Fibroblast of lung (primary cell): ENCODE measurements around the gene FADS2. TPM values are rescaled to one million over a fixed set of nuclear protein-coding genes. Genes with fewer than 3 reads are reported as not detected.

Experiments
- DNase-seq, 2 donors: peaks; one replicate each; pipeline versions ENCODE4 v3.0.0 to v3.0.0-alpha.2; 2010; ENCODE audit warnings: low read depth in 2 of 2
- H2AFZ ChIP-seq: 2 replicates; pipeline ENCODE4 v1.5.1; 2012; ENCODE audit warnings: low read length, control low read depth, inconsistent platforms
- H3K27ac ChIP-seq: 2 replicates; pipeline ENCODE4 v1.5.1; 2011; ENCODE audit warnings: low read length, control low read depth; ENCODE audit not compliant: insufficient read depth
- H3K27me3 ChIP-seq: 2 replicates; pipeline ENCODE4 v1.5.1; 2011; ENCODE audit warnings: mild to moderate bottlenecking, low read length; ENCODE audit not compliant: control insufficient read depth, insufficient read depth
- H3K36me3 ChIP-seq: 2 replicates; pipeline ENCODE4 v1.5.1; 2011; ENCODE audit warnings: low read length; ENCODE audit not compliant: control insufficient read depth, insufficient read depth
- H3K4me1 ChIP-seq: 2 replicates; pipeline ENCODE4 v1.5.1; 2011; ENCODE audit warnings: low read length; ENCODE audit not compliant: control insufficient read depth, insufficient read depth; ENCODE audit errors: extremely low read depth
- H3K4me2 ChIP-seq: 2 replicates; pipeline ENCODE4 v1.5.1; 2011; ENCODE audit warnings: low read length, control low read depth; ENCODE audit not compliant: insufficient read depth; ENCODE audit errors: extremely low read depth
- H3K4me3 ChIP-seq, 4 experiments: fragments of 200-600 bp in 1 of 4; sonication (generic) in 1 of 4; replicated peaks in 1 of 4; 2 replicates each; pipeline ENCODE4 v1.5.1; 2011 to 2016; ENCODE audit warnings: low read length in 4 of 4, low read depth in 3 of 4, mild to moderate bottlenecking in 3 of 4, control low read depth in 2 of 4, inconsistent platforms in 1 of 4, mixed read lengths in 1 of 4; ENCODE audit not compliant: insufficient read depth in 1 of 4; ENCODE audit errors: control extremely low read depth in 1 of 4
- H3K79me2 ChIP-seq: 2 replicates; pipeline ENCODE4 v1.5.1; 2012; ENCODE audit warnings: mild to moderate bottlenecking, low read length, inconsistent platforms; ENCODE audit not compliant: control insufficient read depth, insufficient read depth
- H3K9ac ChIP-seq: 2 replicates; pipeline ENCODE4 v1.5.1; 2011; ENCODE audit warnings: mild to moderate bottlenecking, low read length, control low read depth; ENCODE audit not compliant: insufficient read depth
- H3K9me3 ChIP-seq: 2 replicates; pipeline ENCODE4 v1.5.1; 2012; ENCODE audit warnings: low read depth, low read length; ENCODE audit not compliant: control insufficient read depth, insufficient read depth
- H4K20me1 ChIP-seq: 2 replicates; pipeline ENCODE4 v1.5.1; 2011; ENCODE audit warnings: low read length; ENCODE audit not compliant: control insufficient read depth, insufficient read depth; ENCODE audit errors: extremely low read depth
- CTCF ChIP-seq, 2 donors: IDR thresholded peaks in 1 of 2; conservative IDR thresholded peaks in 1 of 2; 1 replicate in 1 of 2; 2 replicates in 1 of 2; pipeline ENCODE4 v1.5.1; 2011 to 2012; ENCODE audit warnings: low read length in 2 of 2, control low read depth in 1 of 2, inconsistent platforms in 1 of 2, low read depth in 1 of 2, mild to moderate bottlenecking in 1 of 2
- EZH2 ChIP-seq: IDR thresholded peaks from 2 replicates; pipeline ENCODE4 v1.5.1; 2012; ENCODE audit warnings: low read length, control low read depth, mild to moderate bottlenecking; ENCODE audit errors: missing control alignments
- polyA plus RNA-seq, 2 donors: library from polyadenylated mRNA; depleted of rRNA in 1 of 2; stranded (reverse) in 1 of 2; unstranded in 1 of 2; fragments of >200 nt; gene quantifications; 2 replicates each; pipeline ENCODE4 v1.2.1, GENCODE V29; 2011 to 2012; ENCODE audit warnings: missing spikeins in 1 of 2
- total RNA-seq: library from RNA; depleted of rRNA; stranded (reverse); fragments of >200 nt; gene quantifications from 2 replicates; pipeline ENCODE4 v1.2.1, GENCODE V29; 2014

Gene FADS2
- total and polyA plus RNA-seq, 2 donors (not counting 1 experiment from before 2014, with no cell fraction given), result 418 to 932 TPM

- Histone ChIP-seq H3K9me3 (no peaks in the 10 kb centered on the region), H3K9ac (no peak overlapping the region), H3K4me2 (no peak overlapping the region), H2AFZ (no peak overlapping the region), H3K4me1 (peaks cover 3% of the 10 kb centered on the region), H3K36me3 (peaks cover 5% of the 10 kb centered on the region), H3K4me3 (no peak overlapping the region), H3K27ac (no peak overlapping the region), H4K20me1 (no peaks in the 10 kb centered on the region), H3K27me3 (no peaks in the 10 kb centered on the region), H3K79me2 (peaks cover 27% of the 10 kb centered on the region)
- TF ChIP-seq EZH2 (no peak), CTCF (conservative IDR thresholded peaks at IDR 0.05 in 1 of 2, IDR thresholded peaks at IDR 0.05 in 1 of 2; ENCODE audit: low read depth in 1 of 2, low read length in 2 of 2) (no peak)
- no peak for DNase-seq
Measured at GRCh38 chr11:61882879-61883278, 54.8 kb downstream of the FADS2 start.

- Histone ChIP-seq H3K4me2 (no peak overlapping the region), H4K20me1 (no peaks in the 10 kb centered on the region), H3K27me3 (no peaks in the 10 kb centered on the region), H3K9me3 (no peaks in the 10 kb centered on the region), H3K9ac (no peak overlapping the region), H3K36me3 (peaks cover 5% of the 10 kb centered on the region), H3K79me2 (peaks cover 27% of the 10 kb centered on the region), H3K27ac (no peak overlapping the region), H3K4me3 (no peak overlapping the region), H3K4me1 (peaks cover 3% of the 10 kb centered on the region), H2AFZ (no peak overlapping the region)
- DNase-seq, result no peak
- TF ChIP-seq EZH2 (no peak), CTCF (conservative IDR thresholded peaks at IDR 0.05 in 1 of 2, IDR thresholded peaks at IDR 0.05 in 1 of 2; ENCODE audit: low read depth in 1 of 2, low read length in 2 of 2) (no peak)
Measured at GRCh38 chr11:61883327-61883726, 55.2 kb downstream of the FADS2 start.

GRCh38 chr11:61883947-61884346 is 55.8 kb downstream of the FADS2 start:
- no peak overlapping the region for H3K27ac ChIP-seq
- TF ChIP-seq EZH2, result no peak
- no peak for TF ChIP-seq CTCF (conservative IDR thresholded peaks at IDR 0.05 in 1 of 2, IDR thresholded peaks at IDR 0.05 in 1 of 2; ENCODE audit: low read depth in 1 of 2, low read length in 2 of 2)

More at GRCh38 chr11:61883947-61884346, 55.8 kb downstream of the FADS2 start:
- H2AFZ ChIP-seq, result no peak overlapping the region
- no peaks in the 10 kb centered on the region for H3K9me3 ChIP-seq
- DNase-seq, result no peak
- H4K20me1 ChIP-seq, result no peaks in the 10 kb centered on the region
- H3K27me3 ChIP-seq, result no peaks in the 10 kb centered on the region
- no peak overlapping the region for H3K4me2 ChIP-seq
- H3K79me2 ChIP-seq, result peaks cover 30% of the 10 kb centered on the region
- H3K4me3 ChIP-seq, result no peak overlapping the region
- peaks cover 3% of the 10 kb centered on the region for H3K4me1 ChIP-seq
- peaks cover 3% of the 10 kb centered on the region for H3K36me3 ChIP-seq
- no peak overlapping the region for H3K9ac ChIP-seq
